ENCODE data around the gene RAD50.

RAD50 gene

GRCh38 chr5:132639706-132640130 is 82.9 kb downstream of the RAD50 start:
- H3K4me3 ChIP-seq (ENCODE audit: low read length) = no peak overlapping the region
- H3K79me2 ChIP-seq (ENCODE audit: control insufficient read depth, low read length) = no peaks in the 10 kb centered on the region
- H3K27ac ChIP-seq (ENCODE audit: low read depth, low read length) = no peak overlapping the region
- H3K9me3 ChIP-seq (ENCODE audit: control insufficient read depth, insufficient read depth, low read length) = no peaks in the 10 kb centered on the region
- H3F3A ChIP-seq (ENCODE audit: control insufficient read depth, insufficient read depth) = no peaks in the 10 kb centered on the region
- TF ChIP-seq CTCF (IDR thresholded peaks at IDR 0.05; ENCODE audit: low read depth, low read length, poor library complexity, severe bottlenecking) (no peak), EZH2phosphoT487 (IDR thresholded peaks at IDR 0.05; ENCODE audit: borderline replicate concordance, low read length) (no peak)
- no peaks in the 10 kb centered on the region for H3K4me1 ChIP-seq (ENCODE audit: control insufficient read depth, low read length)
- H3K36me3 ChIP-seq (ENCODE audit: control insufficient read depth, low read length) = peaks cover 80% of the 10 kb centered on the region
- H4K20me1 ChIP-seq (ENCODE audit: control insufficient read depth, insufficient read depth, low read depth, low read length) = no peaks in the 10 kb centered on the region
- no peaks in the 10 kb centered on the region for H3K27me3 ChIP-seq (ENCODE audit: control insufficient read depth, low read length)
- no peak overlapping the region for H3K4me2 ChIP-seq (ENCODE audit: low read length)
- H3K9me2 ChIP-seq (replicated peaks; ENCODE audit: control insufficient read depth, low read length) = no peaks in the 10 kb centered on the region

GRCh38 chr5:132640613-132641012 is 83.8 kb downstream of the RAD50 start:
- Histone ChIP-seq H3K79me2 (ENCODE audit: control insufficient read depth, low read length) (no peaks in the 10 kb centered on the region), H3K27me3 (ENCODE audit: control insufficient read depth, low read length) (no peaks in the 10 kb centered on the region), H3K4me1 (ENCODE audit: control insufficient read depth, low read length) (no peaks in the 10 kb centered on the region), H3K9me2 (replicated peaks; ENCODE audit: control insufficient read depth, low read length) (no peaks in the 10 kb centered on the region), H3K27ac (ENCODE audit: low read depth, low read length) (no peak overlapping the region), H3K36me3 (ENCODE audit: control insufficient read depth, low read length) (peaks cover 71% of the 10 kb centered on the region), H3K4me3 (ENCODE audit: low read length) (no peak overlapping the region), H3K9me3 (ENCODE audit: control insufficient read depth, insufficient read depth, low read length) (no peaks in the 10 kb centered on the region), H3F3A (ENCODE audit: control insufficient read depth, insufficient read depth) (no peaks in the 10 kb centered on the region), H4K20me1 (ENCODE audit: control insufficient read depth, insufficient read depth, low read depth, low read length) (no peaks in the 10 kb centered on the region), H3K4me2 (ENCODE audit: low read length) (no peak overlapping the region)
- no peak for TF ChIP-seq CTCF (IDR thresholded peaks at IDR 0.05; ENCODE audit: low read depth, low read length, poor library complexity, severe bottlenecking)
- TF ChIP-seq EZH2phosphoT487 (IDR thresholded peaks at IDR 0.05; ENCODE audit: borderline replicate concordance, low read length) = no peak

GRCh38 chr5:132641241-132641723 is 84.5 kb downstream of the RAD50 start:
- Histone ChIP-seq H4K20me1 (ENCODE audit: control insufficient read depth, insufficient read depth, low read depth, low read length) (no peaks in the 10 kb centered on the region), H3K9me3 (ENCODE audit: control insufficient read depth, insufficient read depth, low read length) (no peaks in the 10 kb centered on the region), H3K4me3 (ENCODE audit: low read length) (no peak overlapping the region), H3F3A (ENCODE audit: control insufficient read depth, insufficient read depth) (no peaks in the 10 kb centered on the region), H3K36me3 (ENCODE audit: control insufficient read depth, low read length) (peaks cover 65% of the 10 kb centered on the region), H3K9me2 (replicated peaks; ENCODE audit: control insufficient read depth, low read length) (no peaks in the 10 kb centered on the region), H3K27me3 (ENCODE audit: control insufficient read depth, low read length) (no peaks in the 10 kb centered on the region), H3K79me2 (ENCODE audit: control insufficient read depth, low read length) (no peaks in the 10 kb centered on the region), H3K27ac (ENCODE audit: low read depth, low read length) (no peak overlapping the region), H3K4me1 (ENCODE audit: control insufficient read depth, low read length) (no peaks in the 10 kb centered on the region), H3K4me2 (ENCODE audit: low read length) (no peak overlapping the region)
- TF ChIP-seq CTCF (IDR thresholded peaks at IDR 0.05; ENCODE audit: low read depth, low read length, poor library complexity, severe bottlenecking) (no peak), EZH2phosphoT487 (IDR thresholded peaks at IDR 0.05; ENCODE audit: borderline replicate concordance, low read length) (no peak)

Data from DOHH2 (cell line).